ENCODE results near the gene CKAP5. TPM values are rescaled to one million over a fixed set of nuclear protein-coding genes. Genes with fewer than 3 reads are reported as not detected.
A peak's percentile ranks its signal among the peaks of the same experiment; 100 is the strongest.

CKAP5 gene
- total RNA-seq, 1 experiment from 2014 or later = 166 TPM

- TF ChIP-seq EZH2phosphoT487 (IDR thresholded peaks at IDR 0.05; ENCODE audit: borderline replicate concordance) (no peak), ELF1 (IDR thresholded peaks at IDR 0.05; ENCODE audit: borderline replicate concordance, low read depth) (no peak), TCF7L2 (IDR thresholded peaks at IDR 0.05; ENCODE audit: borderline replicate concordance, extremely low read depth, insufficient read depth, insufficient read length) (no peak), EZH2 (IDR thresholded peaks at IDR 0.05) (no peak), FOSL1 (IDR thresholded peaks at IDR 0.05; ENCODE audit: low read depth) (no peak), POLR2AphosphoS5 (IDR thresholded peaks at IDR 0.05; ENCODE audit: low read depth, low read length) (no peak), JUND (IDR thresholded peaks at IDR 0.05) (no peak), CEBPB (IDR thresholded peaks at IDR 0.05; ENCODE audit: low read depth) (no peak)
Measured at GRCh38 chr11:46849631-46850030, 3.6 kb upstream of the CKAP5 start (continued).

- no peak for DNase-seq (ENCODE audit: low read depth, low spot score)
- TF ChIP-seq CBX3 (IDR thresholded peaks at IDR 0.05; ENCODE audit: low read depth) = no peak
- TF ChIP-seq YY1 (IDR thresholded peaks at IDR 0.05; ENCODE audit: extremely low read depth, insufficient replicate concordance, low read depth, low read length) = no peak
- no peak for TF ChIP-seq EZH2phosphoT487 (IDR thresholded peaks at IDR 0.05; ENCODE audit: borderline replicate concordance)
- ATAC-seq = peak; percentile 31
- peaks cover 46% of the 10 kb centered on the region for H3K79me2 ChIP-seq (ENCODE audit: insufficient read depth, low read length)
- peak overlapping the region; percentile 58 to 96 for H3K4me3 ChIP-seq (replicated peaks in 1 of 2; ENCODE audit: low read depth in 1 of 2, low read length in 2 of 2)
- peaks cover 13 to 16% of the 10 kb centered on the region in 2 experiments; a peak in 2 of 4 replicates for H3K4me1 ChIP-seq (ENCODE audit: control insufficient read depth in 1 of 2, insufficient read depth in 2 of 2, low read length in 2 of 2)
- H4K20me1 ChIP-seq (ENCODE audit: insufficient read depth) = no peaks in the 10 kb centered on the region
- H3K9me2 ChIP-seq (ENCODE audit: insufficient read depth) = no peaks in the 10 kb centered on the region
- no TSS peak for BruUV-seq (replicated peaks)
- ChIA-PET POLR2A (no interaction called here), RAD21 (ENCODE audit: low non-redundant PET in 1 of 2, low total read pairs in 2 of 2, uncharacterized antibody in 2 of 2, unreplicated experiment in 2 of 2) (no interaction called here), CTCF (no interaction called here)
- peak overlapping the region; percentile 91 for H3K9ac ChIP-seq (ENCODE audit: low read length)
- peak overlapping the region; percentile 86; the same call in 1 of the 2 replicates for H3K27ac ChIP-seq (ENCODE audit: low read depth, low read length)
- H3K9me3 ChIP-seq (ENCODE audit: control insufficient read depth in 1 of 2, insufficient read depth in 1 of 2, low read depth in 1 of 2, low read length in 2 of 2) = no peaks in the 10 kb centered on the region
- peak overlapping the region; percentile 45 for H2AFZ ChIP-seq (ENCODE audit: low read depth, low read length, poor library complexity, severe bottlenecking)
- intact Hi-C loops (cut with micrococcal nuclease) = no loop called here
- H3K36me3 ChIP-seq (ENCODE audit: control insufficient read depth in 1 of 2, insufficient read depth in 2 of 2, low read length in 2 of 2) = peaks cover 0 to 2% of the 10 kb centered on the region in 2 experiments; a peak in 1 of 4 replicates
- H3K27me3 ChIP-seq (ENCODE audit: insufficient read depth, low read length) = no peaks in the 10 kb centered on the region
- H3K4me2 ChIP-seq (ENCODE audit: low read length) = peak overlapping the region; percentile 81
Measured at GRCh38 chr11:46846510-46846830, 390 bp upstream of the CKAP5 start.

- Histone ChIP-seq H3K36me3 (ENCODE audit: control insufficient read depth in 1 of 2, insufficient read depth in 2 of 2, low read length in 2 of 2) (peaks cover 2% of the 10 kb centered on the region in 2 experiments; a peak in 2 of 4 replicates), H3K9me3 (ENCODE audit: control insufficient read depth in 1 of 2, insufficient read depth in 1 of 2, low read depth in 1 of 2, low read length in 2 of 2) (no peaks in the 10 kb centered on the region), H3K4me3 (replicated peaks in 1 of 2; ENCODE audit: low read depth in 1 of 2, low read length in 2 of 2) (peak overlapping the region; percentile 58 to 96), H3K79me2 (ENCODE audit: insufficient read depth, low read length) (peaks cover 57% of the 10 kb centered on the region), H4K20me1 (ENCODE audit: insufficient read depth) (no peaks in the 10 kb centered on the region; the same call in 1 of the 2 replicates), H3K27me3 (ENCODE audit: insufficient read depth, low read length) (no peaks in the 10 kb centered on the region), H3K27ac (ENCODE audit: low read depth, low read length) (peak overlapping the region; percentile 86), H2AFZ (ENCODE audit: low read depth, low read length, poor library complexity, severe bottlenecking) (no peak overlapping the region), H3K9me2 (ENCODE audit: insufficient read depth) (no peaks in the 10 kb centered on the region), H3K9ac (ENCODE audit: low read length) (peak overlapping the region; percentile 91), H3K4me1 (ENCODE audit: control insufficient read depth in 1 of 2, insufficient read depth in 2 of 2, low read length in 2 of 2) (peaks cover 11 to 16% of the 10 kb centered on the region in 2 experiments; a peak in 2 of 4 replicates), H3K4me2 (ENCODE audit: low read length) (peak overlapping the region; percentile 81)
- TF ChIP-seq TCF7L2 (IDR thresholded peaks at IDR 0.05; ENCODE audit: borderline replicate concordance, extremely low read depth, insufficient read depth, insufficient read length) (no peak), EGR1 (IDR thresholded peaks at IDR 0.05; ENCODE audit: low read depth) (no peak), JUND (IDR thresholded peaks at IDR 0.05) (no peak), MAX (IDR thresholded peaks at IDR 0.05) (no peak), EZH2 (IDR thresholded peaks at IDR 0.05) (no peak)
- no TSS peak for BruUV-seq (replicated peaks)
- intact Hi-C loops (cut with micrococcal nuclease) = no loop called here
- ATAC-seq = no peak; the same call in 1 of the 2 replicates
- POLR2A ChIA-PET = no interaction called here
- RAD21 ChIA-PET (ENCODE audit: low non-redundant PET in 1 of 2, low total read pairs in 2 of 2, uncharacterized antibody in 2 of 2, unreplicated experiment in 2 of 2) = no interaction called here
- CTCF ChIA-PET = no interaction called here
- no peak for DNase-seq (ENCODE audit: low read depth, low spot score)
Measured at GRCh38 chr11:46845440-46845739, 690 bp downstream of the CKAP5 start.
